Fibroblast of villous mesenchyme (primary cell): Measurements from ENCODE around the gene TEX38. TPM values are rescaled to one million over a fixed set of nuclear protein-coding genes. Genes with fewer than 3 reads are reported as not detected.
"Not testable (repeated sequence)": the region's sequence is repeated elsewhere in the genome, so short reads cannot be mapped to it uniquely, and the experiment has no call there.

Experiments
- DNase-seq: peaks from one replicate; pipeline ENCODE4 v3.0.0-alpha.2; 2010; ENCODE audit warnings: low read depth
- H3K4me3 ChIP-seq: 2 replicates; pipeline ENCODE4 v1.5.1; 2011; ENCODE audit warnings: low read depth, mild to moderate bottlenecking, low read length
- CTCF ChIP-seq: IDR thresholded peaks from 2 replicates; pipeline ENCODE4 v1.5.1; 2012; ENCODE audit warnings: low read depth, mild to moderate bottlenecking, low read length; ENCODE audit not compliant: insufficient read depth
- total RNA-seq: library from RNA; depleted of rRNA; stranded (reverse); fragments of >200 nt; gene quantifications from 2 replicates; pipeline ENCODE4 v1.2.3, GENCODE V29; 2012

Gene TEX38
- total RNA-seq, 1 donor = under 0.01 TPM

GRCh38 chr1:46692811-46693770 lies 21.4 kb downstream of the TEX38 start:
- TF ChIP-seq CTCF = no peak

GRCh38 chr1:46694676-46695075 lies 23.0 kb downstream of the TEX38 start:
- H3K4me3 ChIP-seq, DNase-seq: not testable (repeated sequence)

More at GRCh38 chr1:46692811-46693770, 21.4 kb downstream of the TEX38 start:
- no peak overlapping the region for H3K4me3 ChIP-seq
- peak; percentile 47 for DNase-seq

- TF ChIP-seq CTCF = no peak
These were observed 25.4 kb downstream of the TEX38 start for GRCh38 chr1:46697053-46697452.

GRCh38 chr1:46699666-46700065 lies 28.0 kb downstream of the TEX38 start:
- no peak overlapping the region for H3K4me3 ChIP-seq
- no peak for DNase-seq
- no peak for TF ChIP-seq CTCF

More at GRCh38 chr1:46697053-46697452, 25.4 kb downstream of the TEX38 start:
- no peak overlapping the region for H3K4me3 ChIP-seq
- no peak for DNase-seq

- TF ChIP-seq CTCF = no peak
- H3K4me3 ChIP-seq = no peak overlapping the region
- peak; percentile 6 for DNase-seq
These were observed 32.4 kb downstream of the TEX38 start for GRCh38 chr1:46703927-46704641.

GRCh38 chr1:46705408-46705807 lies 33.8 kb downstream of the TEX38 start:
- DNase-seq = no peak
- no peak for TF ChIP-seq CTCF
- no peak overlapping the region for H3K4me3 ChIP-seq

DNA sequence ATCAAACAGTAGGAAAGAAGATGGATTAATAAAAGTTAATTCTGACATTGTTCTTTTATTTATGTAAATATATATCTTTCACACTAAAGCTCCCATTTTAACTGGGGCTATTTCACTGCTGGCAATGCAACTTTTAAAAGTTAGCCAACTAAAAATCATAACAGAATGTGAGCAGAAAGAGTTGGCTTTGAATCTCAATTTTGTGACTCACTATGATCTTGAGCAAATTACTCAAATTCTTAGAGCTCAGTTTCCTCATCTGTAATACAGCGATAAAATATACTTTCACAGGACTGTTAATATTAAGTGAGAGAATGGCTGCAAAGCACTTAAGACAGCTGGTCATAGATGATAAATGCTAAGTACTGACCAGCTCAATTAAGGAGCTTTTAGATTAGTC lies 36.5 kb downstream of the TEX38 start:
- DNase-seq = no peak
- no peak for TF ChIP-seq CTCF
- no peak overlapping the region for H3K4me3 ChIP-seq
